NCI-H2196 treated with DMSO at 0.1 percent for 48 hours (cell line): ENCODE data around the gene EFNA4.

Experiments used
- DNase-seq: peaks from one replicate; lab custom pipeline; 2025; ENCODE audit not compliant: unreplicated experiment; lab: John Stamatoyannopoulos, UW

Gene EFNA4

GRCh38 chr1:155051777-155052398 lies 11.7 kb upstream of the EFNA4 start:
- DNase-seq: peak; percentile 27

DNA sequence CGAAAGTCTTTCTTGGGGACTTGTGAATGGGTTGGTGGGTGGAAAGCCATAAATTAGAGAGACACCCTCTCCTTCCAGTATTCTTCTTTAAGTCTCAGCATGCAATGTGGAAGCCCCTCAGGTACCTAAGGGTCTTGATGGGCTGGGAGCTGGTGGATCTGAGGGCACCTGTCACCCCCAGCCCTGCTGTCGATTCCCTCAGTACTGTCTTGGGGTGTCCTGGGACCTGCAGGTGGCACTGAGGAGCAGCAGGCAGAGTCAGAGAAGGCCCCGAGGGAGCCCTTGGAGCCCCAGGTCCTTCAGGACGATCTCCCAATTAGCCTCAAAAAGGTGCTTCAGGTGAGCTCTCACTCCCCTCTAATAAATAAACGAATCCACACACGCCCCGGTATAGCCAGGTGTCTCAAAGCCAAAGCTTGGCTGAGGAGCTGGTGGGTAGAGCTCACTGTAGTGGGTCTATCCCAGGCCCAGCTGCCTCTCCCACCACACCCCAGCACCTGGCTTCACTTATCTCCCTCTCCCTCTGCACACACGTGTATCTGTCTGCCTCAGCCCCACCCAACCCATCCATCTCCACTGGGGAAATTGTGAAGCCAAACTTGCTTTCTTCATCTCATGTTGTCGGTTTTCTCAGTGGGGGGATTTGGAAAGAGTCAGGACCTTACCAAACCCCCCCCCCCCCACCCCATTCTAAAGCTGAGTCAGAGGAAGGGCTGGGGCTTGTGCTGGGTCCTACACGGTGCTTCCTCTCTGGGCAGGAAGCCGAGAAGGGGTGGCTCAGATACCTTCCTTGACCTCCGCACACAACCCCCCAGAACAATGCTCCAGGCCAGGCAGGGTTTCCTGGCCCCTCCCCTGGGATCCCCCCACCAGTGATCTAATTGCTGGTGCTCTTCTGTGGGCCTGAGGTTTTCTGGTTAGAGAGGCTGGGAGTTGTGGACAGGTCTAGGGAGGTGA lies 10.8 kb upstream of the EFNA4 start:
- no peak for DNase-seq

DNA sequence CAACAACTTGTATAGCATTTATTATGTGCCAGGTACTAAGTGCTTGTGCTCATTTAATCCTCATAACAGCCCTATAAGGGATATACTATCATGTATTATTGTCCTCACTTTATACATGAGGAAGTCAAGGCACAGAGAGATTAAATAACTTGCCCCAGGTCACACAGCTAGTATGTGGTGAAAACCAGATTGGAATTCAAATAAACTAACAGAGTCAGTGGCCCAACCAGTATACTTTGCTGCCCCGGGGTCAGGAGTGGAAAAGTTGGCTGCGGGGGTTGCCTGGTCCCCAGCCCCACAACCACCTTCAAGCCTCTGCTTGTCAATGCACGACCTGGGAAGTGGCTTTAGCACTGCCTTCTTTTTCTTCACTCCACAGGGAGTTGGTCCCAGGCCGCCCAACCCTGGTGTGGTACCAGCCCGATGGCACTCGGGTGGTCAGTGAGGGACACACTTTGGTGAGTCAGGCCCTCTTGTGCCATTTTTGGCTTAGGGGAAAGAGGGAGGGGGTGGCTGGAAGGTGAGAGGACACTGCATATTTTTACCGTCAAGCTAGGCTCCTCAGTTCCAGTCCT lies 9.9 kb upstream of the EFNA4 start:
- DNase-seq: no peak

DNA sequence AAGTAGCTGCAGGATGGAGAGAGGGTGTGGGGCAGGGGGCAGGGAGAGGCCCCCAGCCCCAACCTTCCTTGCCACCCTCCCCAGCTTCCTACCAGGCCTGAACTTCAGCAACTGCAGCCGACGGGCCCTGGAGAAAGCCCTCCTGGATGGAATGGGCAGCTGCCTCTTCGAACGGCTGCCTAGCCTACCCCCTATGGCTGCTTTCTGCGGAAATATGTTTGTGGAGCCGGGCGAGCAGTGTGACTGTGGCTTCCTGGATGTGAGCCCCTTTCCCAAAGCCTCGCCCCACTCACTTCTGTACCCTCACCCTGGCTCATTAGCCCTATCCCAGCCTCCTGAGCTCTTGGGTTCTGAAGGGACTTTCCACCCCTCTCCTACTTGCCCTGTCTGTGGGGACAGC lies 6.4 kb upstream of the EFNA4 start:
- no peak for DNase-seq

- no peak for DNase-seq
Measured at GRCh38 chr1:155057788-155058211, 5.7 kb upstream of the EFNA4 start.

- no peak for DNase-seq
Measured at GRCh38 chr1:155060736-155061135, 2.8 kb upstream of the EFNA4 start.

GRCh38 chr1:155061381-155062150 lies 2.0 kb upstream of the EFNA4 start:
- peak; percentile 58 for DNase-seq

GRCh38 chr1:155062151-155062686 lies 1.3 kb upstream of the EFNA4 start:
- DNase-seq: no peak

GRCh38 chr1:155062702-155063411 lies 683 bp upstream of the EFNA4 start:
- no peak for DNase-seq

DNA sequence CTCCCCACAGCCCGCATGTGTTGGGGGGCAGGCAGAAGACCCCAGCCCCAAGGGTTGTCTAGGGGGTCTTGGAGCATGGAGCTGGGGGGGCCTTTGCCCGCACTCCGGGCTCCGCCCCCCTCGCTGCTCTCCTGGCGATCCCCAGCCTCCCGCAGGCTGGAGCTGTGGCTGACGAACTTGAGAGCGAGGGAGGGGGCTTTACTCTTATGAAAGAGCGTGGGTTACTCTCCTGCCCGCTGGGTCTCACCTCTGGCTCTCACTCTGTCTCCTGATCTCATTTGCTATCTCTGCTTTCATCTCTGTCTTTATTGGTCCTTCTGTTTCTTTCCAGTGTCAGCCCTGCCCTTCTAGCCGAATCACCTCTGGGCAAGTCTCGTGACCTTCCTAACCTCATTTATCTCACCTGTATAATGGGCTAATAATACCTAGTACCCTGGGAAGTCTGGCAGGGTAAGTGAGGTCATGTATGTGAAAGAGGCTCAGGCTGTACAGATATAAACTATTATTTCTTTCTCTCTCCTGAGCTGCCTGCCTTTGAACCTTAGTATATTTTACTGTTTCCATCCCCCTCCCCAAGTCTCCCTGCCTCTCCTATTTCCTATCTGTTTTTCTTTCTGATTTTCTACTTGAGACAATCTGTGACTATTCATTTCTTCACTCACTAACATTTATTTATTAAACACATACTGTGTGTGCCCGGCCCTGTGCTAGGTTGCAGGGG lies 731 bp downstream of the EFNA4 start:
- peak; percentile 30 for DNase-seq

GRCh38 chr1:155064832-155065429 lies 1.4 kb downstream of the EFNA4 start:
- DNase-seq: no peak

GRCh38 chr1:155066777-155067176 lies 3.2 kb downstream of the EFNA4 start:
- DNase-seq: no peak

DNA sequence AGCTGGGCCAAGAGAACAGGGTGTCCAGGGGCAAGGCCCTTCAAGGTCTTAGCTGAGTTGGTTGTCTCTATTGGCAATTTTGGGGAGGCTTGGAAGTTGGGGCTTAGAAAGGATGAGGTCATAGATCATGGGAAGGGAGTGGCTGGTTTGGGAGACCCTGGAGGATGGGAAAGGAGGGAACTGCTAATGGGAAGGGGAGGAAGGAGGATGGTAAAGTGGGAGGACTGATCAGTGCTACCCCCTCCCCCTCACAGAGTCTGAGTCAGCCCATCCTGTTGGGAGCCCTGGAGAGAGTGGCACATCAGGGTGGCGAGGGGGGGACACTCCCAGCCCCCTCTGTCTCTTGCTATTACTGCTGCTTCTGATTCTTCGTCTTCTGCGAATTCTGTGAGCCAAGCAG lies 5.1 kb downstream of the EFNA4 start:
- no peak for DNase-seq

DNA sequence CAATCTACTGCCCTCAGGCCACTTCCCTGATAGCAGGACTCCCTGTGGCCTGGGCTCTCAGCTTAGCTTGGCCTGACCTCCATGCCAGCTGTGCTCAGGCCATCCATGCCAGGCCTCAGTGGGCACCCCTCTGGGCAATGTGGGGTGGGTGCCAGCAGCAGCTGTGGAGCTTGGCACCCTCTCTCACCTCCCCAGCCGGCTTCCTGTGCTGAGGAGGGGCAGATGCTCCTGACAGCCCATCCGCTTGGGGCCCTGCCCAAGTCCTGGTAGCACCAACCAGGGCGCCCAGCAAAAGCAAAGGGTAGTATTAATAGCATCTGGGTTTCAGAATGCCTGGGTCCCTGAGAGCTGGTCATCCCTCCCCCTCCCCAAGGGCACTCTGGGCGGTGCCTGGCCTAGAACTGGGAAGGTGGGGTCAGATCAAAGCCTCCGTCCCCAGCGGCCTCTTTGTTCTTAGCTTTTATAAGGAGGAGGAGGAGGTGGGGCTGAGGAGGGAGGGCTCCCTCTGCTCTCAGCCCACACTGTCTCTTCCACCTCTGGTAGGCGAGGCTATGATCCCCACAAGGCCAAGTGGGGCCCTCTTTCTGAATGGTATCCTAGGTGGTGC lies 6.1 kb downstream of the EFNA4 start:
- peak; percentile 71 for DNase-seq

DNA sequence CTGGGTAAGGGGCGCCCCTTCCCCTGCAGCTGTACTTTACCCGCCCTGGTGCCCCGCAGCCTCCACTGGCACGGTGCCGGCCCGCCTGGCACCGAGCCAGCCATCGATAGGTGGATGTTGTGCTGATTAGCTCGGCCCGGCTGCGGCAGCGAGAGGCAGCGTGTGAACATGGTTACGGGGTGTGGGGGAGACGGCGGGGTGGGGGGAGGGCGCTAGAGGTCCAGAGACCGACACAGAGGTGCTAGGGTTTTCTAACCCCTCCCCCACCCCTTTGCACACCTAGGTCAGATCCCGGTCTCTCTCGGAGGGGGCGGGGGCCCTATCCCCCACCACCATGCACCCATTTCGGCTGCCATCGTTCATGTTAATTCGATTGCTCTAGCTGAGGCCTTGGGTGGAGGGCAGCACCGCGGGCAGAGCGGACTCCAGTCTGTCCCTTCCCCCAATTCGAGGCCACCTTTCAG lies 6.7 kb downstream of the EFNA4 start:
- DNase-seq: no peak

GRCh38 chr1:155070721-155071569 lies 7.4 kb downstream of the EFNA4 start:
- no peak for DNase-seq

DNA sequence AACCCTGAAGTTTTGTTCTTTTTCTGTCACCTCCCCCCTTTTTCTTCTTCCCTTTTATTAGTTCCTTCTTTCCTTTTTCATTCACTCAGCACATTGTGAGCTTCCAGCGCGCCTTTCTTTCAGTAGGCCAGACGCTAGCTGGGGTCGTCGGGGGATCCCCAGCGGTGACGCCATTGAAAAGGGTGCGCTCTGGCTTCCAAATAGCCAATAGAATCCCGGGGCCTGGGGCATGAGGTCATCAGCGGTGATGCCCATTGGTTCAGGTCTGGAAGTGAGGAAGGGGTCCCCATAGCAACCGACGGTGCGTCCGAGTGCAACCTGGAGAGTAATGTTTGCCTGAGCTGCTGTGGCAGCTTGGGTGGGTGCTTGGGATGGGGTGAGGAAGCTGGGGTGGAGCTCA lies 8.2 kb downstream of the EFNA4 start:
- no peak for DNase-seq
